ENCODE measurements around the gene FBXO11.
A peak's percentile ranks its signal among the peaks of the same experiment; 100 is the strongest.

Gene FBXO11

DNA sequence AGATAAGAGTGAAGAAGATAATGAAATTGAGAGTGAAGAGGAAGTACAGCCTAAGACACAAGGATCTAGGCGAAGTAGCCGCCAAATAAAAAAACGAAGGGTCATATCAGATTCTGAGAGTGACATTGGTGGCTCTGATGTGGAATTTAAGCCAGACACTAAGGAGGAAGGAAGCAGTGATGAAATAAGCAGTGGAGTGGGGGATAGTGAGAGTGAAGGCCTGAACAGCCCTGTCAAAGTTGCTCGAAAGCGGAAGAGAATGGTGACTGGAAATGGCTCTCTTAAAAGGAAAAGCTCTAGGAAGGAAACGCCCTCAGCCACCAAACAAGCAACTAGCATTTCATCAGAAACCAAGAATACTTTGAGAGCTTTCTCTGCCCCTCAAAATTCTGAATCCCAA lies 107.7 kb downstream of the FBXO11 start:
- H3K27me3 ChIP-seq (ENCODE audit: insufficient read depth, low read depth, severe bottlenecking), result no peaks in the 10 kb centered on the region
- peaks cover 100% of the 10 kb centered on the region for H3K36me3 ChIP-seq
- peaks cover 6% of the 10 kb centered on the region for H3K9me3 ChIP-seq (ENCODE audit: severe bottlenecking)
- TF ChIP-seq, protein P1, sequence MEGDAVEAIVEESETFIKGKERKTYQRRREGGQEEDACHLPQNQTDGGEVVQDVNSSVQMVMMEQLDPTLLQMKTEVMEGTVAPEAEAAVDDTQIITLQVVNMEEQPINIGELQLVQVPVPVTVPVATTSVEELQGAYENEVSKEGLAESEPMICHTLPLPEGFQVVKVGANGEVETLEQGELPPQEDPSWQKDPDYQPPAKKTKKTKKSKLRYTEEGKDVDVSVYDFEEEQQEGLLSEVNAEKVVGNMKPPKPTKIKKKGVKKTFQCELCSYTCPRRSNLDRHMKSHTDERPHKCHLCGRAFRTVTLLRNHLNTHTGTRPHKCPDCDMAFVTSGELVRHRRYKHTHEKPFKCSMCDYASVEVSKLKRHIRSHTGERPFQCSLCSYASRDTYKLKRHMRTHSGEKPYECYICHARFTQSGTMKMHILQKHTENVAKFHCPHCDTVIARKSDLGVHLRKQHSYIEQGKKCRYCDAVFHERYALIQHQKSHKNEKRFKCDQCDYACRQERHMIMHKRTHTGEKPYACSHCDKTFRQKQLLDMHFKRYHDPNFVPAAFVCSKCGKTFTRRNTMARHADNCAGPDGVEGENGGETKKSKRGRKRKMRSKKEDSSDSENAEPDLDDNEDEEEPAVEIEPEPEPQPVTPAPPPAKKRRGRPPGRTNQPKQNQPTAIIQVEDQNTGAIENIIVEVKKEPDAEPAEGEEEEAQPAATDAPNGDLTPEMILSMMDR (IDR thresholded peaks at IDR 0.05; ENCODE audit: low read depth, low read length), result no peak
- H3K4me3 ChIP-seq (ENCODE audit: low read depth, low read length), result no peak overlapping the region
- no peak overlapping the region for H3K27ac ChIP-seq
- DNase-seq, result no peak

GRCh38 chr2:47796090-47796697 lies 110.1 kb downstream of the FBXO11 start:
- TF ChIP-seq, protein P1 (IDR thresholded peaks at IDR 0.05; ENCODE audit: low read depth, low read length), result no peak
- no peak for DNase-seq
- H3K27me3 ChIP-seq (ENCODE audit: insufficient read depth, low read depth, severe bottlenecking), result no peaks in the 10 kb centered on the region
- no peak overlapping the region for H3K27ac ChIP-seq
- H3K4me3 ChIP-seq (ENCODE audit: low read depth, low read length), result no peak overlapping the region
- no peaks in the 10 kb centered on the region for H3K9me3 ChIP-seq (ENCODE audit: severe bottlenecking)
- H3K36me3 ChIP-seq, result peaks cover 98% of the 10 kb centered on the region

- Histone ChIP-seq H3K4me3 (ENCODE audit: low read depth, low read length) (no peak overlapping the region; the same call in 1 of the 2 replicates), H3K27ac (no peak overlapping the region), H3K9me3 (ENCODE audit: severe bottlenecking) (no peaks in the 10 kb centered on the region), H3K36me3 (peaks cover 56% of the 10 kb centered on the region), H3K27me3 (ENCODE audit: insufficient read depth, low read depth, severe bottlenecking) (no peaks in the 10 kb centered on the region)
- TF ChIP-seq, protein P1 (IDR thresholded peaks at IDR 0.05; ENCODE audit: low read depth, low read length), result no peak
- DNase-seq, result peak; percentile 49
Observed at GRCh38 chr2:47785986-47786385, 120.3 kb downstream of the FBXO11 start.

- H3K27me3 ChIP-seq (ENCODE audit: insufficient read depth, low read depth, severe bottlenecking), result no peaks in the 10 kb centered on the region
- peaks cover 41% of the 10 kb centered on the region for H3K36me3 ChIP-seq
- no peak overlapping the region; the same call in 1 of the 2 replicates for H3K27ac ChIP-seq
- DNase-seq, result no peak
- no peaks in the 10 kb centered on the region for H3K9me3 ChIP-seq (ENCODE audit: severe bottlenecking)
- peak overlapping the region; percentile 90 for H3K4me3 ChIP-seq (ENCODE audit: low read depth, low read length)
- TF ChIP-seq, protein P1 (IDR thresholded peaks at IDR 0.05; ENCODE audit: low read depth, low read length), result no peak
Observed at GRCh38 chr2:47784352-47784851, 121.9 kb downstream of the FBXO11 start.

DNA sequence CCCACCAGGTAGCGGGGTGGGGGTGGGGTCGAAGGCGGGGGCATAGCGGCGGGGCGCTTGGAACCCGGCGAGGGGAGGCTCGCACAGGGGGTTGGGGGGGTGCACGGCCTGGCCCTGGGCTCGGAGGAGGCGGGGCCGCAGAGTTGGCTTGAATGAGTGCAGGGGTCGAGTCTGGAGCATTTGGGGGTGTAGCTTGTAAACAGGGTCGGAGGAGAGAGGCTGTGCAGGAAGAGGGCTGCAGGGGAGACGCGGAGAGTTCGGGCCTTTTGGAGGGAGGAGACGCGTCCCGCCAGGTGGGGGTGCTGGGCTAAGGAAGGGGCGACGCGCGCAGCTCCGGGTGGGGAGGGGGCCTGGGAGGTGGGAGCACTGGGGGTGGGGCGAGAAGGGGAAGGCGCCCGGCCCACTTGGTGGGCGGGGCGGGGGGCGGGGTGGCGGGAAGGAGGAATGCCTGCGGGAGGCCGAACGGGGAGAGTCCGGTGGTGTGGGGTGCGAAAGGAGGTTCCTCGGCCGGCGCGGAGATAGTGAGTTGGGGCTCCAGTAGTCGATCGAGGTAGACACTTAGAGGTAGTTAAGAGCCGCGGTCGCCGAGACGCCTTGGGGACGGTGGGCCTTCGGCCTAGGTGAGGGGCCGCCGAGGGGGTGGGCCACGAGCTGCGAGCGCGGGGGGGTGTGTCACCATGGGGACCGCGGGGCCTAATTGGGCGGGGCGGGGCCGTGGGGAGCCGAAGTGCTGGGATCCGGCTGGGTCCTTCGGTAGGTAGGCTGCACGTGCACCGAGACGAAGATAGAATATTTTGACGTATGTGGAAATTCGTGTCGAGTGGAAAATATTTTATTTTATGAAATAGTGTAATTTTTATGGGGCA lies 122.6 kb downstream of the FBXO11 start:
- DNase-seq, result peak; percentile 95
- Histone ChIP-seq H3K27ac (peak overlapping the region; percentile 98), H3K9me3 (ENCODE audit: severe bottlenecking) (no peaks in the 10 kb centered on the region), H3K36me3 (peaks cover 36% of the 10 kb centered on the region), H3K27me3 (ENCODE audit: insufficient read depth, low read depth, severe bottlenecking) (no peaks in the 10 kb centered on the region), H3K4me3 (ENCODE audit: low read depth, low read length) (peak overlapping the region; percentile 90)
- TF ChIP-seq, protein P1 (IDR thresholded peaks at IDR 0.05; ENCODE audit: low read depth, low read length), result no peak; the same call in 1 of the 2 replicates

All from WERI-Rb-1 (cell line).